GM10266 (cell line): ENCODE measurements around the gene MAPK7.

Source experiments
- DNase-seq: peaks from one replicate; pipeline ENCODE4 v3.0.0; 2012; ENCODE audit errors: extremely low spot score
- CTCF ChIP-seq: IDR thresholded peaks from 2 replicates; pipeline ENCODE4 v1.5.1; 2012; ENCODE audit warnings: mild to moderate bottlenecking, low read depth; ENCODE audit not compliant: control insufficient read depth, insufficient read depth; ENCODE audit errors: missing control alignments

MAPK7 gene

GRCh38 chr17:19424934-19425868 lies 46.9 kb downstream of the MAPK7 start:
- no peak for DNase-seq
- no peak for TF ChIP-seq CTCF

GRCh38 chr17:19426631-19427030 lies 48.3 kb downstream of the MAPK7 start:
- no peak for DNase-seq
- TF ChIP-seq CTCF: no peak

GRCh38 chr17:19431691-19432090 lies 53.4 kb downstream of the MAPK7 start:
- TF ChIP-seq CTCF: no peak
- DNase-seq: no peak
